Hypothalamus (tissue), 51 donors: ENCODE data around the gene STYXL1.

Experiments used
- DNase-seq, 51 donors: peaks; one replicate each; lab custom pipeline; 2025; lab: John Stamatoyannopoulos, UW

STYXL1 gene

GRCh38 chr7:75995052-75995471, 52.7 kb downstream of the STYXL1 start:
- no peak for DNase-seq

- DNase-seq, result peak; percentile 52 to 96 (median 91)
Observed at GRCh38 chr7:75994388-75995051, 53.3 kb downstream of the STYXL1 start, which contains the start of gene TMEM120A. Gene TMEM120A (minus strand): TSS chr7:75994595. CDS start chr7:75994570, 25 bp downstream.

DNA sequence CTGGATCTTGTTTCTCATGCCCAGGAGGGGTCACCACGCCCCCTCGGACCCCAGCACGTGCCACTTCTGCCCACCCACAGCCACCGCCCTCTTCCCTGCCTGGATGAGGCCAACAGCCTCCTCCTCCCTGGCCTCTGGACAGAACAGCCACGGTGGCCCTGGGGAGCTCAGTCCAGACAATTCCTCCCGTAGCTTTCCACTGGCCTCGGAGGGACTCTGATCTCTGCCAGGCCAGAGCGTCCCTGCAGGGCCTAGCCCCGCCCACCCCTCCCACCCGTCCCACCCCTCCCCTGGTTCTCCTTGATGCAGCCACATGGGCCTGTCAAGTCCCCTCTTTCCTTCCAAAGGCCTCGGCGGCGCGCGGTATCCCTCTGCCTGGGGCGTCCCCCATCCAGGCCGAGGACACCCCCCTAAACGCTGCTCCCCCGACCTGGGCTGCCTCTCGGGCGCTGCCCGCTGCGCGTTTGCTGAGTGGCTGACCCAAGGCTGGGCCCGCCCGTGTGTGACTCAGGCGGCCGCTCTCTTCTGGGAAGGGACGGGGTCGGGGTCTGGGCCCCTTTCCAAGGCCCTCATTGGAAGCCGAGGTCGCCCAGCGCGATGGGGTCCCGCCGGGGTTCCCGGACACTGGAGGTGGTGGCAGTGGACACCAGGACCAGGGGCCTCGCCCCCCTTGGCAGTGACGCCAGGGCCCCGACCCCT, 54.0 kb downstream of the STYXL1 start:
- peak in 34 of 51 donors; percentile 40 to 80 (median 59) for DNase-seq

- DNase-seq, result no peak
Observed at GRCh38 chr7:75992083-75992755, 55.6 kb downstream of the STYXL1 start.

DNA sequence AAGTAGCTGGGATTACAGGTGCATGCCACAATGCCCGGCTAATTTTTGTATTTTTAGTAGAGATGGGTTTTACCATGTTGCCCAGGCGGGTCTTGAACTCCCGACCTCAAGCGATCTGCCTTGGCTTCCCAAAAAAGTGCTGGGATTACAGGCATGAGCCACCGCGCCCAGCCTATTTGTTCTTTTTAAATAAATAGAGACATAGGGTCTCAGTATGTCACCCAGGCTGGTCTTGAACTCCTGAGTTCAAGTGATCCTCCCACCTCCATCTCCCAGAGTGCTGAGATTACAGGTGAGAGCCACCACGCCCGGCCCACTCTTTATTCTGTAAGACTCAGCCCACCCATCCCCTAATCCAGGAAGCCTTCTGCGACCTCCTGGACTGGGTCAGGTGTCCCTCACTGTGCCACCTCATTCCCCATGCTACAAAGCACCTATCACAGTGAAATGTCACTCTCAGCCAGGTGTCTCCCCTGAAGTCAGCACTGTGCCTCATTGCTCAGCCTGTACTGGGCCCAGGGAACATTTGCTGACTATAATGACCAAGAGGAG, 56.2 kb downstream of the STYXL1 start:
- no peak for DNase-seq

DNA sequence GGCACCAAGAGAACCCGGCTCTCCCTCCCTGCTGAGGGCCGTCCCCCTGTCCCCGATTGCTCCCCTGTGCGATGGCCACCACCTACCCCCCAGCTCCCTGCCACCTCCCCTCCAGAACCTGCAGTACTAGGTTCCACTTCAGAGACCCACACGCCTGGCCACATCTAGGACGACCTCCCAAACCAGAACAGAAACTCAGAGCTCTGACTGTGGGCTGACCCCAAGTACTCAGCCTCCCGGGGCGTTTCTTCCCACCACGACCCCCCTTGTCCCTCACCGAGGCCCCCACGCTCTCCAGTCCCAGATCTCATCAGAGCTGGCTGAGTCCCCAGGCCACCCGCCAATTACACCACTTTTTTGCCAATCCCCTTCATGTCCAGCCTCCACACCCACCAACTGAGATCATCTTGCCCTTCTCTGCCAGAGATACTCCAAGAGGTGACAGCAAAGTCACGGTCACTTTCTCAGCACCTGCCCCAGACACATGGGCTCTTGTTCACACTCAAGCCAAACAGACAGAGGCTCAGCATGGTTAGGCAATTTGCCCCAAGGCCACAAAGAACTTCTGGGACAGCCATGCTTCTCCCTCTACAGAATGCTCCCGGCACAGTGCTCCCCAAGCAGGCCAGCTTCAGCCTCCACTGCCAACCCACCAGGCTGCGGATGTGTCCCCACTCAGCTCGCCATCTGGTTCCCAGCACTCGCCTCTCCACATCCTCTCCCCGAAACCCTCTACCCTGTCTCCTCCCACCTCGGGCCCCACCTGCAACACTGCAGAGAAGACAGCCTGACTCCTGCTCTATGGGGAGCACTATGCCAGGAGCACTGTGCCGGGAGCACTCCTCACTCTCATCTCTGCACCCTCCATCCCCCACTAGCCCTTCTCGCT, 58.1 kb downstream of the STYXL1 start:
- DNase-seq, result no peak

DNA sequence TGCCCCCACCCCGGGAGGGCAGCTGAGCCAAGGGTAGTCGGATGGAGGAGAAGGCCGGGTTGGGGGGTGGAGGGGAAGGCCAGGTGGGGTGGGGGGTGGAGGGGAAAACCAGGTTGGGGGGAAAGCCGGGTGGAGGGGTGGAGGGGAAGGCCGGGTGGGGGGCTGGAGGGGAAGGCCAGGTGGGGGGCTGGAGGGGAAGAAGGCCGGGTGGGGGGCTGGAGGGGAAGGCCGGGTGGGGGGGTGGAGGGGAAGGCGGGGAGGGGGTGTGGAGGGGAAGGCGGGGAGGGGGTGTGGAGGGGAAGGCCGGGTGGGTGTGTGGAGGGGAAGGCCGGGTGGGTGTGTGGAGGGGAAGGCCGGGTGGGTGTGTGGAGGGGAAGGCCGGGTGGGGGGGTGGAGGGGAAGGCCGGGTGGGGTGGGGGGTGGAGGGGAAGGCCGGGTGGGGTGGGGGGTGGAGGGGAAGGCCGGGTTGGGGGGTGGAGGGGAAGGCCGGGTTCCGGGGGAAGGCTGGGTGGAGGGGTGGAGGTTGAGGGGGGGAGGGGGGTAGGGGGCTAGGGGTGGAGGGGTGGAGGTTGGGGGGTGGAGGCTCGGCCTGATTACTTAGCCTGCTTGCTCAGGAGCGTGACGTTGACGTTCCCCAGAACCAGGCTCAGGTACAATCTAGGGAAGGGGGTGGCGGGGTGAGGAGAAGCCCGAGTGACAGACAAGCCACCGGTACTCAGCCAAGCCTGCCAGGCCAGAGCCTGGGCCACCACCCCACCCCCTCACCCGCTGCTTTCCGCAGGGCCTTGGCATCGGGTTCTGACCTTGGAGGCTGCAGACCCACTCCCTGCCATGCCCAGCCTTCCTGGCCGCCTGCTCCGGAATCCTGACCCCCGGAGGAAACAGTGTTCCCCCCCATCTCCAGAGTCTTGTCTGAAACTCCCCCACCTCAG, 59.0 kb downstream of the STYXL1 start:
- peak in 5 of 51 donors; percentile 15 to 35 (median 20) for DNase-seq

GRCh38 chr7:75987805-75988567, 59.8 kb downstream of the STYXL1 start:
- DNase-seq, result no peak

GRCh38 chr7:75987026-75987804, 60.6 kb downstream of the STYXL1 start:
- no peak for DNase-seq

DNA sequence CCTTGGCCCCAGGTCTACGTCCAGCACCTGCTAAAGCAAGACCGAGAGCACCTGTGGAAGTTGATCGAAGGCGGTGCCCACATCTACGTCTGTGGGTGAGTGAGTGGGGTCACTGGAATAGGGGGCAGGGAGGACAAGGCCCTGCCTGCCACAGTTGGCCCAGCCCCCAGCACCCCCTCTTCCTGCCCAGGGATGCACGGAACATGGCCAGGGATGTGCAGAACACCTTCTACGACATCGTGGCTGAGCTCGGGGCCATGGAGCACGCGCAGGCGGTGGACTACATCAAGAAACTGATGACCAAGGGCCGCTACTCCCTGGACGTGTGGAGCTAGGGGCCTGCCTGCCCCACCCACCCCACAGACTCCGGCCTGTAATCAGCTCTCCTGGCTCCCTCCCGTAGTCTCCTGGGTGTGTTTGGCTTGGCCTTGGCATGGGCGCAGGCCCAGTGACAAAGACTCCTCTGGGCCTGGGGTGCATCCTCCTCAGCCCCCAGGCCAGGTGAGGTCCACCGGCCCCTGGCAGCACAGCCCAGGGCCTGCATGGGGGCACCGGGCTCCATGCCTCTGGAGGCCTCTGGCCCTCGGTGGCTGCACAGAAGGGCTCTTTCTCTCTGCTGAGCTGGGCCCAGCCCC, 61.5 kb downstream of the STYXL1 start:
- DNase-seq, result no peak

DNA sequence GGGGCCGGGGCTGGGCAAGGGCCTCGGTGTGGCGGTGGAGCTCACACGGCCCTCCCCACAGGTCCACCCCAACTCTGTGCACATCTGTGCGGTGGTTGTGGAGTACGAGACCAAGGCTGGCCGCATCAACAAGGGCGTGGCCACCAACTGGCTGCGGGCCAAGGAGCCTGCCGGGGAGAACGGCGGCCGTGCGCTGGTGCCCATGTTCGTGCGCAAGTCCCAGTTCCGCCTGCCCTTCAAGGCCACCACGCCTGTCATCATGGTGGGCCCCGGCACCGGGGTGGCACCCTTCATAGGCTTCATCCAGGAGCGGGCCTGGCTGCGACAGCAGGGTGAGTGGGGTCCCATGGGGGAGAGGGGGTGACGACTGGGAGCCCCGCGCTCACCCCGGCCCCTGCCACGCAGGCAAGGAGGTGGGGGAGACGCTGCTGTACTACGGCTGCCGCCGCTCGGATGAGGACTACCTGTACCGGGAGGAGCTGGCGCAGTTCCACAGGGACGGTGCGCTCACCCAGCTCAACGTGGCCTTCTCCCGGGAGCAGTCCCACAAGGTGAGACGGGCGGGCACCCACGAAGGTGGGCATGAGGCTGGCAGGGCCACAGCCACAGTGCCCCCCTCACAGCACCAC, 62.2 kb downstream of the STYXL1 start:
- no peak for DNase-seq

DNA sequence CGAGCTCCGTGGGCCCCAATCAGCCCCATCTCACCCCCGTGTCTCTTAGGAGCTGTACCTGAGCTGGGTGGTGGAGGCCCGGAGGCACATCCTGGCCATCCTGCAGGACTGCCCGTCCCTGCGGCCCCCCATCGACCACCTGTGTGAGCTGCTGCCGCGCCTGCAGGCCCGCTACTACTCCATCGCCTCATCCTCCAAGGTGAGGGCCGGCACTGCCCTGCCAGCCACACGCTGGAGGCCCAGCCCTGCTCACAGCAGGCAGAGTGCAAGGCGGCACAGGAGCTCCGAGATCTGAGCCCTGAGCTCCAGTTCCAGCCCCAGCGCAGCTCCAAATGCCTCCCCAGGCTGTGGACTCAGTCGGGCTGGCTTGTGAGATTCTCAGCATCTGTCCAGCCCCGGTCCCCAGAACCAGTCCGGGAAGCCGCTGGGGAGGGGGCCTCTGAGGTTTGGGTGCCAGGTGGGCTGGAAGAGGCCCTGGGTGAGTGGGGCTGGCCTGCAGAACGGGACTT, 62.7 kb downstream of the STYXL1 start:
- no peak for DNase-seq

- DNase-seq, result no peak
Observed at GRCh38 chr7:75984130-75985008, 63.4 kb downstream of the STYXL1 start.

DNA sequence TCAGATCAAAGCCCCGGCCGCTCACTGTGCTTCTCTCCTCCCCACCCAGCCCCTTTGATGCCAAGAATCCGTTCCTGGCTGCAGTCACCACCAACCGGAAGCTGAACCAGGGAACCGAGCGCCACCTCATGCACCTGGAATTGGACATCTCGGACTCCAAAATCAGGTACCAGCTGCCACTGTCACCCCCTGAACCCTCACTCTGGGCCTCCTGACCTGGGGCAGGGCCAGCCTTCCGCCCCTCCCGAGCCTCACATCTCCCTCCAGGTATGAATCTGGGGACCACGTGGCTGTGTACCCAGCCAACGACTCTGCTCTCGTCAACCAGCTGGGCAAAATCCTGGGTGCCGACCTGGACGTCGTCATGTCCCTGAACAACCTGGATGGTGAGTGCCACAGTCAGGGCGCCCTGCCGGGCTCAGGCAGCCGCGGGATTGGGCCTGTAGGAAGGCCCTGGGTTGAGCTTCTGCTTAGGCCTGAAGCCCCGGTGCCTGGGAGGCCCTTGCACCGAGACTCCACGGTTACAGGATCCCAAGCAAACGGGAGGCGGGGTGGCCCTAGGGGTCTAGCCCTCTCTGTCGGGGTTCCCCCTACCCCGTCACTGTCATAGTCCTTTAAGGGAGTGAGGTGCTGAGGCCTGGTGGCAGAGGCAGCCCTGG, 64.2 kb downstream of the STYXL1 start:
- DNase-seq, result no peak
